ENCODE results near the gene NXNL1.
A peak's percentile ranks its signal among the peaks of the same experiment; 100 is the strongest.

- TF ChIP-seq EP300 (IDR thresholded peaks at IDR 0.05) = no peak
- TF ChIP-seq, protein P1, sequence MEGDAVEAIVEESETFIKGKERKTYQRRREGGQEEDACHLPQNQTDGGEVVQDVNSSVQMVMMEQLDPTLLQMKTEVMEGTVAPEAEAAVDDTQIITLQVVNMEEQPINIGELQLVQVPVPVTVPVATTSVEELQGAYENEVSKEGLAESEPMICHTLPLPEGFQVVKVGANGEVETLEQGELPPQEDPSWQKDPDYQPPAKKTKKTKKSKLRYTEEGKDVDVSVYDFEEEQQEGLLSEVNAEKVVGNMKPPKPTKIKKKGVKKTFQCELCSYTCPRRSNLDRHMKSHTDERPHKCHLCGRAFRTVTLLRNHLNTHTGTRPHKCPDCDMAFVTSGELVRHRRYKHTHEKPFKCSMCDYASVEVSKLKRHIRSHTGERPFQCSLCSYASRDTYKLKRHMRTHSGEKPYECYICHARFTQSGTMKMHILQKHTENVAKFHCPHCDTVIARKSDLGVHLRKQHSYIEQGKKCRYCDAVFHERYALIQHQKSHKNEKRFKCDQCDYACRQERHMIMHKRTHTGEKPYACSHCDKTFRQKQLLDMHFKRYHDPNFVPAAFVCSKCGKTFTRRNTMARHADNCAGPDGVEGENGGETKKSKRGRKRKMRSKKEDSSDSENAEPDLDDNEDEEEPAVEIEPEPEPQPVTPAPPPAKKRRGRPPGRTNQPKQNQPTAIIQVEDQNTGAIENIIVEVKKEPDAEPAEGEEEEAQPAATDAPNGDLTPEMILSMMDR (IDR thresholded peaks at IDR 0.05) = peak in 1 of 6 experiments; percentile 10
- no peak for TF ChIP-seq POLR2A (IDR thresholded peaks at IDR 0.05)
- TF ChIP-seq POLR2AphosphoS5 (IDR thresholded peaks at IDR 0.05) = no peak
Observed at GRCh38 chr19:17466487-17466850, 5.7 kb upstream of the NXNL1 start.
